Measurements from ENCODE around the gene SLC27A5. TPM values are rescaled to one million over a fixed set of nuclear protein-coding genes. Genes with fewer than 3 reads are reported as not detected.

Gene SLC27A5
- total and polyA plus RNA-seq, 2 of the 4 experiments (the other 2 are of a cell fraction), result 7.7 to 11.2 TPM

DNA sequence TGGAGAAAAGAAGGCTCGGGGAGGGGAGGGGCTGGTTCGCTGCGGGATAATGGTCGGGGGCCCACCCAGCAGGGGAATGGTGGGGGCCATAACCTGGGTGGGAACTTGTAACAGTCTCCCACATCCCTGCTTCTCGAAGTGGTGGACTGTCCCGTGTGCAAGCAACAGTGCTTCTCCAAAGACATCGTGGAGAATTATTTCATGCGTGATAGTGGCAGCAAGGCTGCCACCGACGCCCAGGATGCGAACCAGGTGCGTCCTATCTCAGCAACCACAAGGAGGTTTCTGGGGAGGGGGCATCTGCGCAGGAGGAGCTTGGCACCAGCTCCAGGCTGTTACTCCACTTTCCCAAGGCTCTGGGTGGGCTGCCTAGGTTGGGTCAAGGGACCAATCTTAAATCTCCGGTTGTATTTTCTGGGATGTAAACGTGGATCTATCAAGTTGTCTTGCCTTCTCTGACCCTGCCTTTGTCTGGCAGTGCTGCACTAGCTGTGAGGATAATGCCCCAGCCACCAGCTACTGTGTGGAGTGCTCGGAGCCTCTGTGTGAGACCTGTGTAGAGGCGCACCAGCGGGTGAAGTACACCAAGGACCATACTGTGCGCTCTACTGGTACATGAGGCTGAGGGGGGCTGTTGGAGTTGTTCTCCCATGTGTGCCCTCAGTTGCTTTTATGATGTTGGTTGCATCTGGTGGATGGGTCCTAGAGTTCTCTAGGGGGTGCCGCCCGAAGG lies 33.7 kb upstream of the SLC27A5 start:
- Histone ChIP-seq H4K5ac (ENCODE audit: low read depth, low read length) (no peak overlapping the region), H4K8ac (ENCODE audit: low read depth in 2 of 2, low read length in 2 of 2) (no peak overlapping the region), H2BK120ac (ENCODE audit: low read depth, low read length) (no peak overlapping the region), H3K14ac (replicated peaks; ENCODE audit: low read depth, low read length) (peak overlapping the region; percentile 78), H3K4ac (ENCODE audit: low read depth, low read length) (no peak overlapping the region; the same call in 1 of the 2 replicates), H3K4me3 (ENCODE audit: insufficient read depth, low read depth, low read length) (peak overlapping the region; percentile 77), H3K27ac (ENCODE audit: insufficient read depth, low read length) (peak overlapping the region; percentile 88), H3K27me3 (ENCODE audit: control insufficient read depth, insufficient read depth, low read length) (peaks cover 1% of the 10 kb centered on the region), H3K4me2 (ENCODE audit: low read depth, low read length) (peak overlapping the region; percentile 98), H3K79me1 (ENCODE audit: low read depth in 1 of 2, low read length in 2 of 2) (peaks cover 7 to 55% of the 10 kb centered on the region in 2 experiments; a peak in 3 of 4 replicates), H4K91ac (ENCODE audit: insufficient read depth, low read depth, low read length) (no peak overlapping the region), H4K20me1 (ENCODE audit: insufficient read depth, low read length) (peaks cover 67% of the 10 kb centered on the region), H3K56ac (ENCODE audit: extremely low read depth, insufficient read depth, low read length) (peak overlapping the region; percentile 43), H3K9me3 (ENCODE audit: control insufficient read depth, insufficient read depth, low read length) (no peaks in the 10 kb centered on the region), H2BK15ac (ENCODE audit: low read depth, low read length) (no peak overlapping the region), H2BK5ac (ENCODE audit: low read depth, low read length, poor library complexity, severe bottlenecking) (no peak overlapping the region), H3K23ac (ENCODE audit: low read depth, low read length) (peak overlapping the region; percentile 90), H2AFZ (replicated peaks; ENCODE audit: low read length, poor library complexity) (peak overlapping the region; percentile 78), H3K4me1 (ENCODE audit: control insufficient read depth, insufficient read depth, low read length) (peaks cover 13% of the 10 kb centered on the region), H3K18ac (ENCODE audit: low read depth, low read length) (no peak overlapping the region), H3K9ac (ENCODE audit: low read depth, low read length) (peak overlapping the region; percentile 98), H3K9me1 (ENCODE audit: insufficient read depth, low read length) (peaks cover 13% of the 10 kb centered on the region), H2AK5ac (ENCODE audit: low read depth, low read length) (peak overlapping the region; percentile 84), H3K36me3 (ENCODE audit: control insufficient read depth, insufficient read depth, low read length) (peaks cover 45% of the 10 kb centered on the region), H2BK20ac (ENCODE audit: low read depth, low read length) (no peak overlapping the region), H2AK9ac (replicated peaks; ENCODE audit: low read depth, low read length, poor library complexity) (peak overlapping the region; percentile 94)
- 3% methylated on average over 10 of the region's 21 CpGs; no CpG with 5 or more reads in 1 of the 2 experiments for WGBS, 2 experiments (ENCODE audit: extremely low coverage in 2 of 2, insufficient read length in 1 of 2)
- ChIA-PET POLR2A (ENCODE audit: unreplicated experiment) (interaction anchor here (0.6 kb wide), 1 partner anchor 153 kb away, joined by 3 read pairs; no protein-coding TSS in a partner anchor), CTCF (no interaction called here)
- in situ Hi-C loops (cut with MboI; ENCODE audit: low sequenced_read_pairs) (no loop called here), dilution Hi-C loops (cut with HindIII; ENCODE audit: low sequenced_read_pairs, unreplicated experiment) (no loop called here), intact Hi-C loops (cut with micrococcal nuclease) (loop anchor here (2.0 kb wide), 1 partner anchor 13 kb away; the partner anchor contains the start of gene UBE2M)
- TSS peak; percentile 26 for BruUV-seq (replicated peaks)
- ATAC-seq (ENCODE audit: low read depth) (no peak), DNase-seq (no peak)
- TF ChIP-seq RFX5 (IDR thresholded peaks at IDR 0.05; ENCODE audit: low read depth, low read length) (no peak), POLR2A (IDR thresholded peaks at IDR 0.05; ENCODE audit: low read depth, low read length) (no peak), RCOR1 (IDR thresholded peaks at IDR 0.05; ENCODE audit: insufficient replicate concordance, low read length) (no peak), CEBPB (IDR thresholded peaks at IDR 0.05; ENCODE audit: low read depth, low read length) (no peak), MAZ (IDR thresholded peaks at IDR 0.05; ENCODE audit: borderline replicate concordance, low read depth, low read length) (no peak), FOS (IDR thresholded peaks at IDR 0.05; ENCODE audit: low read depth, low read length) (no peak), MXI1 (IDR thresholded peaks at IDR 0.05; ENCODE audit: borderline replicate concordance, low read depth, low read length) (no peak), RAD21 (IDR thresholded peaks at IDR 0.05; ENCODE audit: low read length) (no peak), CHD1 (IDR thresholded peaks at IDR 0.05; ENCODE audit: low read depth, low read length) (no peak), SMC3 (IDR thresholded peaks at IDR 0.05; ENCODE audit: low read depth, low read length) (no peak), NFE2L2 (IDR thresholded peaks at IDR 0.05; ENCODE audit: low read depth, low read length) (no peak), MAFK (IDR thresholded peaks at IDR 0.05; ENCODE audit: low read depth, low read length) (no peak)
- TF ChIP-seq, protein P1, sequence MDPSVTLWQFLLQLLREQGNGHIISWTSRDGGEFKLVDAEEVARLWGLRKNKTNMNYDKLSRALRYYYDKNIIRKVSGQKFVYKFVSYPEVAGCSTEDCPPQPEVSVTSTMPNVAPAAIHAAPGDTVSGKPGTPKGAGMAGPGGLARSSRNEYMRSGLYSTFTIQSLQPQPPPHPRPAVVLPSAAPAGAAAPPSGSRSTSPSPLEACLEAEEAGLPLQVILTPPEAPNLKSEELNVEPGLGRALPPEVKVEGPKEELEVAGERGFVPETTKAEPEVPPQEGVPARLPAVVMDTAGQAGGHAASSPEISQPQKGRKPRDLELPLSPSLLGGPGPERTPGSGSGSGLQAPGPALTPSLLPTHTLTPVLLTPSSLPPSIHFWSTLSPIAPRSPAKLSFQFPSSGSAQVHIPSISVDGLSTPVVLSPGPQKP (IDR thresholded peaks at IDR 0.05; ENCODE audit: borderline replicate concordance, low read depth, low read length), result no peak
- TF ChIP-seq, protein P2, sequence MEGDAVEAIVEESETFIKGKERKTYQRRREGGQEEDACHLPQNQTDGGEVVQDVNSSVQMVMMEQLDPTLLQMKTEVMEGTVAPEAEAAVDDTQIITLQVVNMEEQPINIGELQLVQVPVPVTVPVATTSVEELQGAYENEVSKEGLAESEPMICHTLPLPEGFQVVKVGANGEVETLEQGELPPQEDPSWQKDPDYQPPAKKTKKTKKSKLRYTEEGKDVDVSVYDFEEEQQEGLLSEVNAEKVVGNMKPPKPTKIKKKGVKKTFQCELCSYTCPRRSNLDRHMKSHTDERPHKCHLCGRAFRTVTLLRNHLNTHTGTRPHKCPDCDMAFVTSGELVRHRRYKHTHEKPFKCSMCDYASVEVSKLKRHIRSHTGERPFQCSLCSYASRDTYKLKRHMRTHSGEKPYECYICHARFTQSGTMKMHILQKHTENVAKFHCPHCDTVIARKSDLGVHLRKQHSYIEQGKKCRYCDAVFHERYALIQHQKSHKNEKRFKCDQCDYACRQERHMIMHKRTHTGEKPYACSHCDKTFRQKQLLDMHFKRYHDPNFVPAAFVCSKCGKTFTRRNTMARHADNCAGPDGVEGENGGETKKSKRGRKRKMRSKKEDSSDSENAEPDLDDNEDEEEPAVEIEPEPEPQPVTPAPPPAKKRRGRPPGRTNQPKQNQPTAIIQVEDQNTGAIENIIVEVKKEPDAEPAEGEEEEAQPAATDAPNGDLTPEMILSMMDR (conservative IDR thresholded peaks at IDR 0.05; ENCODE audit: low read depth, low read length), result no peak
- TF ChIP-seq, protein P3, sequence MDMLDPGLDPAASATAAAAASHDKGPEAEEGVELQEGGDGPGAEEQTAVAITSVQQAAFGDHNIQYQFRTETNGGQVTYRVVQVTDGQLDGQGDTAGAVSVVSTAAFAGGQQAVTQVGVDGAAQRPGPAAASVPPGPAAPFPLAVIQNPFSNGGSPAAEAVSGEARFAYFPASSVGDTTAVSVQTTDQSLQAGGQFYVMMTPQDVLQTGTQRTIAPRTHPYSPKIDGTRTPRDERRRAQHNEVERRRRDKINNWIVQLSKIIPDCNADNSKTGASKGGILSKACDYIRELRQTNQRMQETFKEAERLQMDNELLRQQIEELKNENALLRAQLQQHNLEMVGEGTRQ (IDR thresholded peaks at IDR 0.05; ENCODE audit: low read depth, low read length), result no peak
